ENCODE results near the gene C1orf185.
"Not testable (repeated sequence)": the region's sequence is repeated elsewhere in the genome, so short reads cannot be mapped to it uniquely, and the experiment has no call there.

C1orf185 gene

DNA sequence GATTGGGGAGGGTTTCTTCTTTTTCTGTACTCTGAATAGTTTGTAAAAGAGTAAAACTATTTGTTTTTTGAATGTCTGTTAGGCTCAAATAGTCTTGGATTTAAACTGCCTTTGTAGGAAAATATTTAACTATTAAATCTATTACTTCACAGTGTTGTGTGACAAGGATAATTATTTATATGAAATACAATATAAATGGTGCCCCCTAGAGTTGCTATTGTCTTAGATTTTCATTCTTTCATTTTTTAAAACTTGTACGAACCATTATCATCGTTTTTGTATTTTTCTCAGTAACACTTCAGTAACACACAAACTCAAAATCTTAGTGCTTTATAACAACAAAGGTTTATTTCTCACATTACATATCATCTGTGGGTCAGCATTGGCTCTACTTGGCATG is 37.4 kb downstream of the C1orf185 start:
- no peak for DNase-seq

DNA sequence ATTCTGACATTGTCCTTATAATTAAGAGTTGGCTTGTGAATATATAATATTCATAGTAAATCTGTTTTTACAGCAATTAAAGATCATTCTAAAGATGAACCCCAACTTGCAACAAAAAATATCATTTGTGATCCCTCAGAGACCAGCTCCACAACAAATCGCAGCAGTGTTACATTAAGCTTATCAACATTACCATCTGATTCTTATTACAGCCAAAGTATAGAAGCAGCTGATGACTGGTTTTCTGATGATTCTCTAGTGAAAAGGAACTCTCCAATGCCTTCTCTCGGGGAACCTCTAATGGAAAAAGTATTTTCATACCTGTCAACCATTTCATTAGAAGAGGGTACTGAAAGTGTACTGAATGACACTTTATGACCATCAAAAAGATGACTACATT is 45.4 kb downstream of the C1orf185 start:
- no peak for DNase-seq

DNA sequence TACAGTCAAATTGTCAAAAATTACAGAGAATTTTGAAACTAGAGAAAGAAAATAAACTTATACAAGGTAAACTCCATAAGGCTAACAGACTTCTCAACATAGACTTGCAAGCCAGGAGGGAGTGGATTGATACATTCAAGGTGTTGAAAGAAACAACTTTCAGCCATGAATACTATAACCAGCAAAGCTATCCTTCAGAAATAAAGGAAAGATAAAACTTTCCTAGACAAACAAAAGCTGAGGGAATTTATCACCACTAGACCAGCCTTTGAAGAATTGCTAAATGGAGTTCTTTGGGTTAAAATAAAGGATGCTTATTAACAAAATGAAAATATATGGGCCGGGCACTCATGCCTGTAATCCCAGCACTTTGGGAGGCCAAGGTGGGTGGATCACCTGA is 52.7 kb downstream of the C1orf185 start:
- no peak for DNase-seq

DNA sequence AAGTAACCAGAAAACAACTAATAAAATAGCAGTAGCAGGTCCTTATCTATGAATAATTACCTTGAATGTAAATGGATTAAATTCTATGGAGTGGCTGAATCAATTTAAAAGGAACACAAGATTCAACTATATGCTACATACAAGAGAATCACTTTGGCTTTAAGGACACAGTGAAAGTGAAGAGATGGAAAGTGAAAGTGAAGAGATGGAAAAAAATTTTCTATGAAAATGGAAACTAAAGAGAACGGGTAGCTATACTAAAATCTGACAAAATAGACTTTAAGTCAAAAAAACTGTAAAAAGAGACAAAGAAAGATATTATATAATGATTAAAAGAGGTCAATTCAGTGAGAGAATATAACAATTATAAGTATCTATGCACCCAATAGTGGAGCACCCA is 54.7 kb downstream of the C1orf185 start:
- DNase-seq, result no peak

DNA sequence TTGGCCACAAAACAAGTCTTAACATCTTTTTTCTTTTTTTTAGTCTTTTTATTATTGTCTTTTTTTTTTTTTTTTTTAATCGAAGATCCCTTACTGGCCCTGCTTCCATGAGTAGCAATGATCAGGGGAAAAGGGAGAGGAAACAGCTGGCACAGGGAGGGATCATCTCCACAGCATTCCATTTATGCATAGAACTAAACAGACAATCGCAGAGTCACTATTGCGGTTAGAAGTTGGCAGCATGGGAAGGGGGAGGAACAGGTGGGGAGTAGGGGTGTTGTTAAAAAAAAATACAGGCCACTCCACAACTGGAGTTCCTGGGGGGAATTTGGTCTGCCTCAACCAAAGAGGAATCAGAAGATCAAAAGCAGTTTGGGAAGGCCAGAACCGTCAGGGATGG is 55.4 kb downstream of the C1orf185 start:
- no peak for DNase-seq

DNA sequence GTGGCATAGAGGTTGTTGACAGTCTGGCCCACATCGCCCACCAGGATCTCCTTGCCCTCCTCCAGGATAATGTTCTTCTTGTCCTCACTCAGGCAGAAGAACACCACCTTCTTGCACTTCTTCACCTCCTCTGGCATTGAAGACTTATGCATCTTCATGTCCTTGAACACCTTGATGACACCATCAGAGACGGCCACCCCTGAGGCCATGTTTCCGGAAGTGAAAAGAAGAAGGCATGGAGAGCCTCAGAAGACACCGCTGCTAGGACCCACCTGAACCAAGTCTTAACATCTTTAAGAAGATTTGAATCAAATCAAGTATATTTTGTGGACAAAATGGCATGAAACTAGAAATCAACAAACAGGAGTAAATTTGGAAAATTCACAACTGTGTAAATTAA is 56.2 kb downstream of the C1orf185 start:
- no peak for DNase-seq

DNA sequence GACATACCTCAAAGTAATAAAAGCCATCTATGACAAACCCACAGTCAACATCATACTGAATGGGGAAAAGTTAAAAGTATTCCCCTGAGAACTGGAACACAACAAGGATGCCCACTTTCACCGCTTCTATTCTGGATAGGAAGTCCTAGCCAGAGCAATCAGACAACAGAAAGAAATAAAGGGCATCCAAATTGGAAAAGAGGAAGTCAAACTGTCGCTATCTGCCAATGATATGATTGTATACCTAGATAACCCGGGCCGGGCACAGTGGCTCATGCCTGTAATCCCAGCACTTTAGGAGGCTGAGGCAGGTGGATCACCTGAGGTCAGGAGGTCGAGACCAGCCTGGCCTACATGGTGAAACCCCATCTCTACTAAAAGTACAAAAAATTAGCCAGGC is 60.5 kb downstream of the C1orf185 start:
- not testable (repeated sequence) for DNase-seq

DNA sequence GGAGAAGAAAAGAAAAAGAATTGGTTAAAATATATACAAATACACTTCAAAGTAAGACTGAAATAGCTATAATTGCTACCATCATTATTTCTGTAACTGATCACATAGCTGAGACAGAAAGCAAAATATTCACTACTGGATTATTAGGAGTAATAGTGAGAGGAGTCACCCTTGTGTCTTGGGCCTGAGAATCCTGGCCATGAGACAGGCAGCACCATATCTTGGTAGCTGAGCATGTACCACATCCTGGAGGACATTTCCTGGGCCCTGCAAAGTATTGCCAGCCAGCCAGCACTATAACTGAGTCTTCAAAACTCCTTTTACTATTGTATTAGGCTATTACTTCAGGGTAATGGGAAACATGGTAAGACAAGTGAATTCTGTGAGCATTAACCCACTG is 63.5 kb downstream of the C1orf185 start:
- DNase-seq, result no peak

DNA sequence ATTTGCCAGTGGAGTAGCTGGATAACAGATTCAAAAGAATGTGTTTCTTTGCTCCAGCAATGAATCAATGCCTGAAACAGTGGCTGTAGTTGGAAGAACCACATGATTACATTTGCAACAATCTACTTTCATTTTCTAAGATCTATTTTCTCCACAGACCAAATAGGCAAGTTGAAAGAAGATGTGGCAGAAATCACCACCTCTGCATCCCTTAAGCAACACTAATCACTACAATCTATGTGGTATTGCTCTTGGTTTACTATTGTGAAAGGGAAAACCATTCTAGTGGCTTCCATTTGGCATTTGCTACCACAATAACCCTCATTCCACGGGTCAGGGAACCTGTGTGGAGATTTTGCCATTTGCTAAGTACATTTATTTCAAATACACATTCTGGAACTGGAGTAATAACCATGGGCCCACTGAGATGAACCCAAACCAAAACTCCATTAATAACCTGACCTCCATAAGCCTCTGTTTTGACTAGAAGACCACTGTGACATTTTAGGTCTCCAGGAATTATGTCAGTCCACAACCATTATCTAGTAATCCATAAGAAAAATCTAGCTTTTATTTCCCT is 66.3 kb downstream of the C1orf185 start:
- no peak for DNase-seq

DNA sequence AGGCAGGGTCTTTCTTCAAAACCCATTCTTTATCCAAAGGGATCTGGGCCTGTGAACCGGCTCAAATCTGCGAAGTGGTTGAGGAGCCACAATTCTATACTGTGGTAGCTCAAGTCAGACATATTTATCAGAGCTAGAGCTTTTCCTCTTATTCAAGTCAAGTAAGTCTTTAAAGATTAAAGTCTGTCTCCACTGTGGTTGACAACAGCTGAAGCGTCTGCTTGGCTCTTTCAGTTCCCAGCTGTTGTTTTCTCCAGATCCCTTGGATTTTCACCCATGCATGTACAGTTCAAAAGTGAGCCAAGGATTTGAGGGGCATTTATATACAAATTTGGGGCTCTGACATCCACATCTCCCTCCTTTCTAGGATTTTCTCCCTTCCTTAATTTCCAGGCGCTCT is 66.9 kb downstream of the C1orf185 start:
- no peak for DNase-seq

DNA sequence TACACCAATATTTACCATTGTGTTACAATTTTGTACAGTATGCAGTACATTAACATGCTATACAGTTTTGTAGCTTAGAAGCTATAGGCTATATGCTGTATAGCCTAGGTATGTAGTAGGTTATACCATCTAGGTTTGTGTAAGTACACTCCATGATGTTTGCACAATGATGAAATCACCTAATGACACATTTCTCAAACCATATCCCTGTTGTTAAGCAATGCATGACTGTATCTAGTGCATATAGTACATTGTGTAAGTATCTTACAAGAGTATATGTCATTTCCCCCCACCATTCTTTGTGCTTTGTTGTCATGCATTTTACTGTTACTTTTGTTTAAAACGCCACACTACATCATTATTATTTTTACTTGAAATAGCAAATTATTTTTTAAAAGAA is 68.3 kb downstream of the C1orf185 start:
- no peak for DNase-seq

DNA sequence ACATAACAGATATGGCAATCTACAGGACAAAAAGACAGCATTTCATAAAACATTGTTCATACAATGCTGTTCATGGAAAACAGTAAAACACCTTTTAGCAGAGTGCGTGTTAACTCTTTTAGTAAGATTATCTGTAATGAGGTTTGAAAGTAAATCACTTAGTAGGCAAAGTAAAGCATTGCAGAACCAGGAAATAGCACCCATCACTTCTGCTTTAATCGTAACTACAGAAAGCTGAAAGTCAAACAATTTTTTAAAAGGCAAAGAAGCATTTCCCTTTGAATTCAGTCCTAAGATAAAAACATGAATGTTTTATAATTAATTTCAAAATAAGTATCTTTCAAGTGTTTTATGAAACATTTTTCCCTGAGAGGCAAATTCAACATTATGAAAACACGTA is 70.8 kb downstream of the C1orf185 start:
- no peak for DNase-seq

DNA sequence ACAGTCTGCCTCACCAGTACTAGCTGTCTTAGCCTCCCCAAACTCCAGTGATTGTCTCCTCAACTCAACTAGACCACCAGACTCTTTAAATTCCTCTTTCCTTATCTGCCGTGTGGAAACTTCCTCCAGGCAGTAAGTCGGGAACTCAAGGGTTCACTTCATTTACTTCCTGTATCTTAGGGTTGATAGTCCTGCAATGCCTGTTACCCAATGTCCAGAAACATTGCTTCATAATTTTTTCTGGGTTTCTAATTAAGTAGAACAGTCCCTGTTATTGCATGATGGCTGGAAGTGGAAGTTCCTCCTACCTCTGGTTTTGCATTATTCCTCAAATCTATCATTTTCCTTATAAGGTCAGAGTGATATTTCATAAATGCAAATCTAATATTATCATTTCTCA is 73.2 kb downstream of the C1orf185 start:
- DNase-seq, result no peak

DNA sequence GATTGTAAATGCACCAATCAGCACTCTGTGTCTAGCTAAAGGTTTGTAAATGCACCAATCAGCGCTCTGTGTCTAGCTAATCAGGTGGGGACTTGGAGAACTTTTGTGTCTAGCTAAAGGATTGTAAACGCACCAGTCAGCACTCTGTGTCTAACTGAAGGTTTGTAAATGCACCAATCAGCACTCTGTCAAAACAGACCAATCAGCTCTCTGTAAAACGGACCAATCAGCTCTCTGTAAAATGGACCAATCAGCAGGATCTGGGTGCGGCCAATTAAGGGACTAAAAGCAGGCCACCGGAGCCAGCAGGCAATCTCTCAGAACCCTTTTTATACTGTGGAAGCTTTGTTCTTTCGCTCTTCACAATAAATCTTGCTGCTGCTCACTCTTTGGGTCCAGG is 76.0 kb downstream of the C1orf185 start:
- not testable (repeated sequence) for DNase-seq

DNA sequence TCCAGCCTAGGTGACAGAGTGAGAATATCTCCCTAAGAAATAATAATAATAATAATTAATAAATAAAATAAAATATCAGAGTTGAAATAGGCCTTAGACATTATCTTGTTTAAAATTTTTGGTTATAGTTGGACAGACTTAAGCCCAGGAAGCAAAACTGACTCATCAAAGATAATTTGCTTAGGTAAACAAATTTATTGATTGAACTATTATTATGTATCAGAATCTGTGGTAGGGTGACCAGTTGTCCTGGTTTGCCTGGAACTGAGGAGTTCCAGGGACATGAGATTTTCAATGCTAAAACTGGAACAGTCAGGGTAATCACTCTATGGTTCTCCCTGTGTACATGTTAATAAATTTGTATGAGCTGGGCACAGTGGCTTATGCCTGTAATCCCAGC is 86.2 kb downstream of the C1orf185 start:
- no peak for DNase-seq

DNA sequence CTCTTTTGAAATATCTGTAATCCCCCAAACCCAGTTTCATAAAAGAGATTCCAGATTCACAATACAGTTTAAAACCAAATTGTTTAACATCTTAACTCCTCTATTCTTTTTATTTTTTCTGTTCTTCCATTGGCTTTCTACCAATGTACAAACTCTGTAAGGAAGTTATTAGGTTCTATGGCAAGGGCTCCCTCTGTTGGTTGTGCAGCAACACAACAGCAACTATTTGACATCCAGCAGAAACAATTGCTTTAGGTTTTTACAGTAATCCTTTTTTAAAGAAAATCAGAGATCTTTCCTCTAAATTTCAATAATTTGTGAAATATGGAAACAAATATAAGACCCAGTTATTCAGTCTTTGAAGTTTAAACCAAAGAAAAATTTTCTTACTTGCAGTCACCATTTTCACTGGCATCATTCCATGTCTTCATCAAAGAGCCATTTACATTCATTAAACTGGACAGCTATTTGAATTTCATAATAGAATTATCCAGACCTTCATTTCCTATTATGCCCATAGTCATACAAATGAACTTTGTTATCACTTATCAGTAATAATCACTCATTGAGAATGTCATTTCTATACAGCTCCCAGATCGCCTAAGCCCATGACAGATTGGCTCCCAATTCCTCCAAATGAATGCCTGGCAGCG is 87.5 kb downstream of the C1orf185 start:
- DNase-seq, result peak; percentile 34 to 54

DNA sequence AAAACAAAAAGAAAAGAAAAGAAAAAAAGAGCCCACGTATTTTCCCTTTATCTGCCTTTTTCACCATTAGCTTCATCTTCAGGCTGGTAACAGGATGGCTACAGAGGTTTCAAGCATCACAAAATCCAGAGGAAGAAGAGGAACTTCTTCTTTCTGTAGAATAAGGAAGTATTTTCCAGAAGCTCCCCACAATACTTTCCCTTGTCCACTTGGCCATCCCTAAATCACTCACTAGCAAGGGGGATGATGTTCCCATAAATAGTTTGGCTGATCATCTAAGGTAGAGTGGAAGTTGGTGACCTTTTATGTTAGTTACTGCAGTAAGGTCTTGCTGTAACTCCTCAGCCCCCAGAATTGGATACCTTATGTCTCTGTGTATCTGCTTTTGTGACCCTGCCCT is 88.9 kb downstream of the C1orf185 start:
- DNase-seq, result no peak

DNA sequence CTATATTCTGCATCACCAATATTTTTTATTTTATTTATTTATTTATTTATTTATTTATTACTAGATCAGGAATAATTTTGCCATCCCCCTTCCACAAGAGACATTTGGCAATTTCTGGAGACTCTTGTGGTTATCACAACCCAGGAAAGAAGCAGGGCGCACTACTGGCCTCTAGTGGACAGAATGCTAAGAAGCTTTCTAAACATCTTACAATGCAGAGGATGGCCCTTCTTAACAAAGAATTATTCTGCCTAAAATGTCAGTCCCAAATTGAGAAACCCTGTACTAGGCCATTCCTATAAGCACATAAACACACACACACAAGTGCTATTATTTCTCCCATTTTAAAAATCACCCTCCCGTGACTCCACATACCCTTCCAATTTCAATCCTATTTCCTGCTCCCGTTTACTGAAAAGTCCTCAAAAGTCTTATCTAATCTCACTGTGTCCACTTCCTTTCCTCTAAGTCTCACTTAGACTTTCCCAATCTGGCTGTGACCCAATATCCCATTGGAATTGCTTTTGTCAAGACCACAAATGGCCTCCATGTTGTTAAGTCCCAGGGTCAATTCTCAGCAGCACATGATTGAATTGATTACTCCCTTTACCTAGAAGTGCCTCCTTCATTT is 90.3 kb downstream of the C1orf185 start:
- peak; percentile 63 to 69 for DNase-seq

DNA sequence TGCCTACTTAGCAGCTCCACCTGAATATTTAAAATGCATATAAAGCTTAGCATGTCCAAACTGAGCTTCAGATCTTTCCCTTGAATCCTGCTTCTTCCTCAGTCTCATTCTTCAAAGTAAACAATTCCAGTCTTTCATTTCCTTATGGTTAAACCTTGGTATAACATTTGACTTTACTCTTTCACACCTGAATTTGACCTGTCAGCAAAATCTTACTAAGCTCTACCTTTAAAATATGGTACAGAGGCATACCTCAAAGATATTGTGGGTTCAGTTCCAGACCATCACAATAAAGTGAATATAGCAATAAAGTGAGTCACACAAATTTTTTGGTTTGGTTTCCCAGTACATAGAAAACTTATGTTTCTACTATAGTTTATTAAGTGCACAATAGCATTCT is 91.5 kb downstream of the C1orf185 start:
- DNase-seq, result no peak
